ENCODE results near the gene CSTF3.
"Not testable (repeated sequence)": the region's sequence is repeated elsewhere in the genome, so short reads cannot be mapped to it uniquely, and the experiment has no call there.

CSTF3 gene

DNA sequence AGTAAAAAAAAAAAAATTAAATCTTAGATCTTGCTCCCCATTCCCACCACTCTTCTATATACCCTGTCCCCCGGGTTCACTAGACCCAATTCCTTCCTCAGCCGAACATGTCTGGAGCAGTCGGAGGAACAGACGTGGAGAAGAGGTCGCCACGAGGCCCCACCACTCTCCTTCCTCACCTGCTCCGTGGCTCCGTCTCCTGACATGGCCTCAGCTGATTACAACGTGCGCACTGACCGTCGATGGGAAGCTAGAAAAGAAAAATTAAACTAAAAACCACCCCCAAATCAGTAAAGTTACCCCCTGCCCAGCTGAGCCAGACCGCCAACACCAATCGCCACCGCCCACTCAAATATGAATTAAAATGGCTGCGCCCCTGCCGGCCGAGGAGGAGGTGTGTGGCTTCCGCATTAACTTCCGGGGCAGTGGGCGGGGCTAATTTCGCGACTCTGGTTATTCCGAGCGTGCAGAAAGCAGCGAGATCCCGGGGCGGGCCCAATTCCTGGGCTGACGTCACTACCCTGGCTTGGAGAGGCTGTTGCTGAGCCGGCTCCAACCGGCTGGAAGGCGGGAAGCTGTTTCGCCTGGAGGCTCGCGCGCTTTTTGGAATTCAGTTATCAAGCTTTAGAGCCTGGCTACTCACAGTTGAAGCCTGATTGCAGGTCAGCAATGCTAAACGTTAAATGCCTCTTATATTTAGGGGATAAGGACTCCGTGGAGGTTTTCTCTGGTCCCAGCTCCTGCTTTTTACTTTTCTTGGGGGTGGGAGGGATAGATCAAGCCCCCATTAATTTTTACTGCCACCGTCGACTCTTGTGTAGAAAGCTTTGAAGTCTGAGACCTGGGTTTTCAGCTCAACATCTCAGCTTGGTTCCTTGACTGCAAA is at the start of gene CSTF3:
TSS of gene CSTF3 (minus strand) at position 361 of the 886 bp plus-strand sequence. CDS start at position 206, 155 bp downstream.
- DNase-seq (ENCODE audit: low read depth), result peak; percentile 87

DNA sequence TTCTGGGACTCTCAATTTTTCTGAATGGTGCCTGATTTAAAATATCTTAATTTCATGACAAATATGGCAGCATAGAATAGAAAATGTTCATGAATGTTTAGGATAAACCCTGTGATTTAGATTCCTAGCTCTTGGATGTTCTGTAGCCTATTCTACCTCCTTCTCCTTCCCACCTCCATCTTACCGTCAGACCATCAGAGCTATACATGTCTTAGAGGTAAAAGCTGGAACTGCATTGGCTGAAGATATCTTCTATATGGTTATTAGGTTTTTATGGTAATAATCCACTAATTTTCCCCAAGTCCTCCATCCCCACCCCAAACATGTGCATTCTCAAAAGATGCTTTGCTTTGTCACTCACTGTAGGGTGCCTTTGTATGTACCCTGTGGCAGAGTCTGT is 46.9 kb upstream of the CSTF3 start:
- no peak for DNase-seq (ENCODE audit: low read depth)

GRCh38 chr11:33207408-33207985 is 46.2 kb upstream of the CSTF3 start:
- DNase-seq (ENCODE audit: low read depth), result no peak

DNA sequence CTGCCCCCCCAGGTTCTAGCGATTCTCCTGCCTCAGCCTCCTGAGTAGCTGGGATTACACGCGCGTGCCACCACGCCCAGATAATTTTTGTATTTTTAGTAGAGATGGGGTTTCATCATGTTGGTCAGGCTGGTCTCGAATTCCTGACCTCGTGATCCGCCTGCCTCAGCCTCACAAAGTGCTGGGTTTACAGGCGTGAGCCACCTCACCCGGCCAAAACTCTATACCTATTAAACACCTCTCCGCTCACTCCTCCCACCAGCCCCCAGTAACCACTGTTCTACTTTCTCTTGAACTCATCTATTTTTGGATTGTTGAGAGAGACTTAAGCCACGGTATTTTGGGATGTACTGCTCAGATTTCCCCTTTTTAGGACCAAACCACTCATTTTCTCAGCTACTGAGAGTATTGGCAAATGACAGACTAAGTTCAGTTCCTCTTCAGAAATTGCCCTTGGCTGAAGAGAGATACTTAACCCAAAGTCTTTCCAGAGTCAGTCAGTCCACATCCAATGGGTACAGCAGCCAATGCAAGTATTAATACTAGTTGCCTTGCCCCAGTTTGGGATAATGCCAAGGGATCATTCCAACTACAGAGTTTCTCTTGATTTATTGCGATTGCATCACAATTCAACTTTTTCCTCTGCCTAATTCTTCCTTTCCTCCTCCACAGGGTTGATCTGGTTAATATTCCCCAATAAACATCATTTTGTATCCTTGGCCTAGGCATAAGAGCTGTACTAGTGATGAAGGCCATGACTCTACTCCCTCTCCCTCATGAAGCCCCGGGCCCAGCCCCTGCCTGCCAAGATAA is 36.8 kb upstream of the CSTF3 start:
- no peak for DNase-seq (ENCODE audit: low read depth)

- no peak for DNase-seq (ENCODE audit: low read depth)
These were observed 34.3 kb upstream of the CSTF3 start for GRCh38 chr11:33195462-33196173.

DNA sequence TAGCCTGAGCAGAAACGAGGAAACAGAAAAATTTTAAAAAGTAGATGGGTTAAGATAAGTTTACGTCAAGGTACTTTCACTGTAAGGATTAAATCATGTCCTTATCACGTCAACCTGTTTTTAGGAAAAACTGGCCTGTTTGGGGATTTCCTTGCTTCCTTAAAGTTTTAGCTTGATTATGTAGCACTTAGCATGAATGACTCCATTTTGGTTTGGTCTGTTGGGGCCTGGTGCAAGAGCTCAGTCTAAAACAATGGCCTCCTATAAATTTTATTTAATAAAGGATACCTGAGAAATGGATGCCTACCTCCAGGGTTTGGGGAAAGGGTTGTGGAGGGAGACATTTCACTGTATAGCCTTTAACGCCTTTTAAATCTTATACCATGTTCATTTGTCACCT is 33.2 kb upstream of the CSTF3 start:
- DNase-seq (ENCODE audit: low read depth), result no peak

- DNase-seq (ENCODE audit: low read depth), result no peak
These were observed 30.2 kb upstream of the CSTF3 start for GRCh38 chr11:33191467-33191866.

- DNase-seq (ENCODE audit: low read depth), result no peak
These were observed 26.9 kb upstream of the CSTF3 start for GRCh38 chr11:33187998-33188722.

GRCh38 chr11:33185756-33186155 is 24.5 kb upstream of the CSTF3 start:
- DNase-seq (ENCODE audit: low read depth), result no peak

GRCh38 chr11:33182246-33182878 is 21.1 kb upstream of the CSTF3 start:
- DNase-seq (ENCODE audit: low read depth), result no peak

GRCh38 chr11:33179348-33179803 is 18.1 kb upstream of the CSTF3 start:
- DNase-seq (ENCODE audit: low read depth), result no peak

GRCh38 chr11:33178443-33179180 is 17.3 kb upstream of the CSTF3 start:
- no peak for DNase-seq (ENCODE audit: low read depth)

- no peak for DNase-seq (ENCODE audit: low read depth)
These were observed 16.5 kb upstream of the CSTF3 start for GRCh38 chr11:33177676-33178336.

DNA sequence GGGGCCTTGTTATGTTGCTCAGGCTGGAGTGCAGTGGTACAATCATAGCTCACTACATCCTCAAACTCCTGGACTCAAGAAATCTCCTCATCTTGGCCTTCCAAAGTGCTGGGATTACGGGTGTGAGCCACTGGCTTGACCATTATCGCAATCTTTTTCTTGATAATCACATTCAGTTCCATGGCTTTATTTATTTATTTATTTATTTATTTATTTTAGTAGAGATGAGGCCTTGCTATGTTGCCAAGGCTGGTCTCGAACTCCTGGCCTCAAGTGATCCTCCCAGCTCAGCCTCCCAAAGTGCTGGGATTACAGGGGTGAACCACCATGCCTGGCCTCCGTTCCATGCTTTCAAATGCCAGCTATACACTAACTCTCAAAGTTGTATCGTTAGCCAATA is 15.5 kb upstream of the CSTF3 start:
- not testable (repeated sequence) for DNase-seq (ENCODE audit: low read depth)

DNA sequence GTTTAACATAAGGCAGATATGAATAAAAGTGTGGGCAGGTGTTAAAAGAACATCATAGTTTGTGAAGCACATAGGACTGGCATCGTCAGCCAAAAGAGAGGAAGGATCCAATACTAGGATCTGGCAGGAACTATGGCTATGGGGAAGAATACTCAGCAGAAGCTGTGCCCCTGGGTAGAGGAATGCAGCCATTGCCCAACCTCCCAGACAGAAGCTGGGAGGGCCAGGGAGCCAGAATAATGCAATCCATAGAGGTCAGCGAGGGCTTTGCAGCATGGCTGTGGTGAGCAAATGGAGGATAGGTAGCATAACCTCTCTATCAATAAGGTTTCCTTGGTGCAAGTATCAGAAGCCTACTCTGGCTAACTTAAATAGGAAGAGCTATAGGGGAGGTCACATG is 11.7 kb upstream of the CSTF3 start:
- DNase-seq (ENCODE audit: low read depth), result no peak

DNA sequence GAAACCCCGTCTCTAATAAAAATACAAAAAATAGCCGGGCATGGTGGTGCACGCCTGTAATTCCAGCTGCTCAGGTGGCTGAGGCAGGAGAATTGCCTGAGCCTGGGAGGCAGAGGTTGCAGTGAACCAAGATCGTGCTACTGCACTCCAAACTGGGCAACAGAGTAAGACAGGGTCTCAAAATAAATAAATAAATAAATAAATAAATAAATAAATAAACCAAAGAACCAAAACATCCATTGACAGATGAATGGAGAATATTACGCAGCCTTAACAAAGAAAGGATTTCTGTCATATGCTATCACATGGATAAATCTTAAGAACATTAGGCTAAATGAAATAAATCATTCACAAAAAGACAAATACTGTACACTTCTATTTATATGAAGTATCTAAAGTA is 11.1 kb upstream of the CSTF3 start:
- DNase-seq (ENCODE audit: low read depth), result no peak

DNA sequence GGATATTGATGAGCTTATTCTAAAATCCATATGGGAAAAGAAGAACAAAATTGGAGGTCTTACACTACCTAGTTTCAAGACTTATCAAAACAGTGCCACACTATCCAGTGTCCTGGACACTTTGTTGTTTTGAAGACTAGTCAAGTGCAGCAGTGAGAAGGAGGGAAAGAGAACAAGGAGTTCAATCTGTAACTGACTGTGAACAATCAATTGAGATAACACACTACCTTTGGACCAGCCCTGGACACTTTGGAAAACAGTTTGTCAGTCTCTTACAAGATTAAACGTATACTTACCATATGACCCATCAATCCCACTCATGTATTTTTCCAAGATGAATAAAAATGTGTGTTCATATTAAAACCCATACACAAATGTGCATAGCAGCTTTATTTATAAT is 10.0 kb upstream of the CSTF3 start:
- DNase-seq (ENCODE audit: low read depth), result no peak

DNA sequence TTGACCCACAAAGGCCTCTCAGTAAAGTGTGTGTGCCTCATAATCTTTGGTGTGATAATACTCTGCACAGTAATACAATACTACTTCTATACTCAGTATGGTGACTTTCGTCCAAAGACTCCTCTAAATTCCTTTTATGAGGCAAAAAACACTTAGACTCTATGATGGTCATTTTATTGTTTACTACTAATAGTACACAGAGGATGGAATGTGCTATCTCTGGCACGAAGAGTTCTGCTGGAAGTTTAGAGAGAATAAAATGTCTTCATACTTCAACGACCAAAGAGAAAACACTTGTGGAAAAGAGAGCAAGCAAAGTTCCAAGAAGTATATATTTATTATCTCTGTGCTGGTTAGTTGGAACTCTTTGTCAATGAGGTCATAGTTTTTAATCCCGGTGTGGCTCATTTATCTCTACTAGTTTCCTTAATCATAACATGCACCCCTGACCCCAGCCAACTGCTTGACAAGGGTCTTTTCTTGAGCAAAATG is 7.5 kb upstream of the CSTF3 start:
- DNase-seq (ENCODE audit: low read depth), result no peak

DNA sequence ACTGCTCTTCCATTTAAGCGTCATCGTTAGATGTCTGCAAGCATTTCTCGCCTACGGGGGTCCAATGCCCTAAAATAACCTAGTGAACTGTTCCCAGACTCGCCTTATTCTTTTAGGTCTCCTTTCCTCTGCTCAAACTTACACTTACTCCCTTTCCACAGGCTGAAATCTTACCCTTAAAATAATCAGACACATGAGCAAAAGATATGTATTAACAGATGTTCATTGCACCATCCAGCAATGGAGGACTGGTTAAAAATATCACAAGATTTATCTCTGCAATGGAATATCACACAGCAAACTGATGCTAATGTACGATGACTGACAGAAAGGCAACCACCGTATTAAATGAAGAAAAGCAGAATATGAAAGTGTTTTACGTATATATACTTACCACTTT is 1.6 kb upstream of the CSTF3 start:
- no peak for DNase-seq (ENCODE audit: low read depth)
